ENCODE measurements around the gene SEC22B.
"Not testable (repeated sequence)": the region's sequence is repeated elsewhere in the genome, so short reads cannot be mapped to it uniquely, and the experiment has no call there.

- not testable (repeated sequence) for TF ChIP-seq EZH2 (IDR thresholded peaks at IDR 0.05; ENCODE audit: low read depth); CTCF (conservative IDR thresholded peaks at IDR 0.05)
These were observed 53.9 kb downstream of the SEC22B start for GRCh38 chr1:120122262-120122893.
